Pancreas (tissue), 10 donors: ENCODE measurements around the gene ETS2. TPM values are rescaled to one million over a fixed set of nuclear protein-coding genes. Genes with fewer than 3 reads are reported as not detected.
A peak's percentile ranks its signal among the peaks of the same experiment; 100 is the strongest.

ENCODE experiments used
- ATAC-seq, 4 donors: fragments of 200-7000 bp; cut with Tn5 transposase; one replicate each; pipeline versions ENCODE4 v1.8.0 to v1.9.1; 2020; ENCODE audit warnings: mild to moderate bottlenecking in 4 of 4, moderate library complexity in 4 of 4
- DNase-seq, 6 donors: peaks; one replicate each; pipeline ENCODE4 v3.0.0-alpha.2; 2020
- FAIRE-seq: peaks from 2 replicates; lab custom pipeline; 2012; peaks lifted over from hg19 to GRCh38; lab: Jason Lieb, UNC
- H3K27ac ChIP-seq, 4 donors: fragments of 200-600 bp; sonication (generic); 1 replicate in 3 of 4; 2 replicates in 1 of 4; pipeline versions ENCODE4 v1.5.0 to v1.8.0; 2020
- H3K27me3 ChIP-seq, 4 donors: fragments of 200-600 bp; one replicate each; pipeline ENCODE4 v1.8.0; 2021
- H3K36me3 ChIP-seq, 3 donors: fragments of 200-600 bp; sonication (generic) in 1 of 3; one replicate each; pipeline versions ENCODE4 v1.5.0 to v1.8.0; 2020 to 2021
- H3K4me1 ChIP-seq, 3 donors: fragments of 200-600 bp; one replicate each; pipeline ENCODE4 v1.8.0; 2021
- H3K4me3 ChIP-seq, 4 donors: fragments of 200-600 bp; sonication (generic) in 2 of 4; one replicate each; pipeline versions ENCODE4 v1.5.0 to v1.8.0; 2020 to 2021
- H3K9me3 ChIP-seq, 4 donors: fragments of 200-600 bp; one replicate each; pipeline ENCODE4 v1.8.0; 2021
- WGBS, 2 donors: extraction: QIAGEN DNeasy Blood & Tissue Kit; methylation state at CpG; one replicate each; pipeline ENCODE4 v1.1.7; 2013; 5-methylcytosine and 5-hydroxymethylcytosine counted together
- intact Hi-C, 3 donors: fragments of 100-400 bp; cut with DNase I; formaldehyde crosslinking; loops; one replicate each; pipeline versions ENCODE4 v1.11.1 to v1.14.2; 2022
- polyA plus RNA-seq, 2 donors: library from polyadenylated mRNA; stranded (reverse); fragments of 200-250 nt; gene quantifications; one replicate each; pipeline ENCODE4 v1.2.3, GENCODE V29; 2013
- total RNA-seq, 6 donors: library from RNA; stranded (reverse); fragmentation: NEBNext Ultra II Directional in 4 of 6; extraction: Animal tissue kit (Norgen Biotek cat#: 25700) in 4 of 6; gene quantifications; one replicate each; pipeline versions ENCODE4 v1.2.1 to v1.2.4, GENCODE V29; 2021 to 2023
- TF ChIP-seq, protein P1 (sequence below), 4 donors: fragments of 200-600 bp; sonication (generic) in 3 of 4; IDR thresholded peaks; one replicate each; pipeline versions ENCODE4 v1.5.0 to v1.8.0; 2021; ENCODE audit warnings: antibody characterized with exemption in 4 of 4
- donor health status: healthy with polysubstance abuse.
- donor health status: DM: no; HTN: no; CAD: no; lungs with moderate emphysema.
- donor health status: DM: no; HTN: no; CAD: no.
- donor health status: control.
- donor health status: control.
- donor health status: Bipolar disorder and iron deficiency.
- donor health status: DM: yes; HTN: yes; CAD: no.
- donor health status: DM: no; HTN: no; CAD: no.
- donor health status: DM: no; HTN: no; CAD: no.
- donor health status: DM: yes; HTN: yes; CAD: no.

Gene ETS2
- total and polyA plus RNA-seq, 8 donors = 10.6 to 30.0 (median 17.9) TPM

GRCh38 chr21:38807986-38808385 lies 2.3 kb downstream of the ETS2 start:
- WGBS, 2 donors = 90 to 96% methylated on average over 5 of the region's 5 CpGs
- no peak for ATAC-seq
- intact Hi-C loops = loop anchor here in 1 of 3 donors (10.0 kb wide), 1 partner anchor 73 kb away; no protein-coding TSS in a partner anchor
- TF ChIP-seq, protein P1, sequence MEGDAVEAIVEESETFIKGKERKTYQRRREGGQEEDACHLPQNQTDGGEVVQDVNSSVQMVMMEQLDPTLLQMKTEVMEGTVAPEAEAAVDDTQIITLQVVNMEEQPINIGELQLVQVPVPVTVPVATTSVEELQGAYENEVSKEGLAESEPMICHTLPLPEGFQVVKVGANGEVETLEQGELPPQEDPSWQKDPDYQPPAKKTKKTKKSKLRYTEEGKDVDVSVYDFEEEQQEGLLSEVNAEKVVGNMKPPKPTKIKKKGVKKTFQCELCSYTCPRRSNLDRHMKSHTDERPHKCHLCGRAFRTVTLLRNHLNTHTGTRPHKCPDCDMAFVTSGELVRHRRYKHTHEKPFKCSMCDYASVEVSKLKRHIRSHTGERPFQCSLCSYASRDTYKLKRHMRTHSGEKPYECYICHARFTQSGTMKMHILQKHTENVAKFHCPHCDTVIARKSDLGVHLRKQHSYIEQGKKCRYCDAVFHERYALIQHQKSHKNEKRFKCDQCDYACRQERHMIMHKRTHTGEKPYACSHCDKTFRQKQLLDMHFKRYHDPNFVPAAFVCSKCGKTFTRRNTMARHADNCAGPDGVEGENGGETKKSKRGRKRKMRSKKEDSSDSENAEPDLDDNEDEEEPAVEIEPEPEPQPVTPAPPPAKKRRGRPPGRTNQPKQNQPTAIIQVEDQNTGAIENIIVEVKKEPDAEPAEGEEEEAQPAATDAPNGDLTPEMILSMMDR (IDR thresholded peaks at IDR 0.05) = no peak
- Histone ChIP-seq H3K9me3 (no peaks in the 10 kb centered on the region), H3K27ac (peak overlapping the region in 1 of 4 donors; percentile 87), H3K27me3 (no peaks in the 10 kb centered on the region), H3K4me3 (peak overlapping the region in 2 of 4 donors; percentile 67 to 87), H3K4me1 (no peaks in the 10 kb centered on the region), H3K36me3 (peaks cover 0 to under 1% (median 0%) of the 10 kb centered on the region in 3 donors)
- FAIRE-seq = no peak
- no peak for DNase-seq

DNA sequence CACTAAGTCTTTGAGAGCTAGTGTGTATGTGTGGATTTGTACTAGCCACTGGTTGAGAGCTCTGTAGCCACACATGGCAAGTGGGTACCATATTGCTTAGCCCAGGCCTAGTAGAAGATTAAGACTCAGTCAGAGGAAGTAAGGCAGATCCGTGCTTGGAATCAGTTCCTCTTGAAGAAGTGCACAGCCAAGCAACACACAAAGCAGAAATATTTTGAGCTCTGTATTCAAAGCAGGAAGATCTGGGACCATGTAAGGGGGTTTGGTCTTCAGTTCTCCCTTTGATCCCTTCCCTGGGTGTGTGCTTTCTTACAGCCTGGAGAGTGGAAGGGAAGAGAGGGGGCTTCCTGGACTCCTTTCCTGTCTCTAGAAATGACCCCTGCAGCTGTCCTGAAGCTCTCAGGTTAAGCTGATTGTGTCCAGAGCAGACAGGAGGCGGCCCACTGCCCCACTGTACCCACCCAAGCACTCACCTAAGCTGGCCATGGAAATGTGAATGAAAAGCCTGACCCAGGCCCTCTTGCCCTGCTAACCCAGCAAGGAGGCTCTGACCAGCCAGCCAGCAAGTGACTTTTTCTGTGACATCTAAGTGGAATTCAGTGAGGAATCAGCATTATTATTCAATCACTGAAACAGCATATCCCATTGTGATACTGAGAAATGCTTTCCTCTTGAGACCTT lies 3.6 kb downstream of the ETS2 start:
- H3K27me3 ChIP-seq = no peaks in the 10 kb centered on the region
- no peak for ATAC-seq
- no peak for FAIRE-seq
- no peaks in the 10 kb centered on the region for H3K9me3 ChIP-seq
- WGBS, 2 donors = 83 to 84% methylated on average over 2 of the region's 2 CpGs
- intact Hi-C loops = loop anchor here in 1 of 3 donors (10.0 kb wide), 1 partner anchor 75 kb away; no protein-coding TSS in a partner anchor
- no peak for DNase-seq
- no peak overlapping the region for H3K4me3 ChIP-seq
- peaks cover 8 to 9% (median 8%) of the 10 kb centered on the region in 3 donors for H3K36me3 ChIP-seq
- TF ChIP-seq, protein P1 (IDR thresholded peaks at IDR 0.05) = no peak
- no peaks in the 10 kb centered on the region for H3K4me1 ChIP-seq
- peak overlapping the region in 2 of 4 donors; percentile 10 to 15 for H3K27ac ChIP-seq

DNA sequence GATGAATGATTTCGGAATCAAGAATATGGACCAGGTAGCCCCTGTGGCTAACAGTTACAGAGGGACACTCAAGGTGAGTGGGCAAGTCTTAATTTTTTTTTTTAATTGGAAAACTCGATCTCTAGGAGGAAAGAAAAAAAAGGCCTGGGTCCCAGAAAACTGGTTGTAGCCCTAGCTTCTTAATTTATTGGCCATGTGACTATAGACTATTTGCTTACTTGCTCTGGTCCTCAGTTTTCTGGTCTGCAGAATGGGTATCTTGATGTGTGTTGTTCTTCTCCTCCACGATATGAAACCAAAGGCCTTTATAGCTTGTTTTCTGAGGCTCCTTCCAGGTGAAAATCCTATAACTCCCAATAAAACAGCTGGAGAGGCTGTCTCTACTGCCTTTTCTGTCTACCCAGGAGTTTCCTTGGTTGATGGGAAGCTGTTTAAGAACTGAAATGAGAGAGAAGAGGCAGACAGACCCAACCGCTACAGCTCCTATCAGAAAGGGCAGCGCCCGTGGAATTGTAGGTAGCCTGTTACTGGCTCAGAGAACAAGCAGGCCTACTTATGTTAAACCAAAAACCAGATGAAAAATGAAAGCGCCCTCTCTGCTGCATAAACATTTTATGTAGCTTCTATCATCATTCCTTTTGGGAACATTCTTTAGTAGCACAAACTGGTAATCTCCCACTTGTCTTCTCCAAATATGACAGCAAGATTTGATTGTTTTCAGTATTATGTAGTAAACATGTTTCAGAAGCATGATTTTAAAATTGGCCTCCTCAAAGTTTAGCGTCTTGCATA lies 4.5 kb downstream of the ETS2 start:
- Histone ChIP-seq H3K4me3 (no peak overlapping the region), H3K9me3 (no peaks in the 10 kb centered on the region), H3K36me3 (peaks cover 8 to 17% (median 15%) of the 10 kb centered on the region in 3 donors), H3K27me3 (no peaks in the 10 kb centered on the region), H3K4me1 (no peaks in the 10 kb centered on the region), H3K27ac (peak overlapping the region in 1 of 4 donors; percentile 15)
- FAIRE-seq (no peak), DNase-seq (no peak), ATAC-seq (no peak)
- 92 to 94% methylated on average over 8 of the region's 8 CpGs for WGBS, 2 donors
- TF ChIP-seq, protein P1 (IDR thresholded peaks at IDR 0.05) = no peak
- intact Hi-C loops = no loop called here

- intact Hi-C loops = no loop called here
- Histone ChIP-seq H3K27me3 (no peaks in the 10 kb centered on the region), H3K4me1 (no peaks in the 10 kb centered on the region), H3K27ac (no peak overlapping the region), H3K36me3 (peaks cover 8 to 19% (median 15%) of the 10 kb centered on the region in 3 donors), H3K4me3 (no peak overlapping the region), H3K9me3 (no peaks in the 10 kb centered on the region)
- FAIRE-seq = no peak
- 78 to 80% methylated on average over 5 of the region's 5 CpGs for WGBS, 2 donors
- DNase-seq = no peak
- ATAC-seq = no peak
- TF ChIP-seq, protein P1 (IDR thresholded peaks at IDR 0.05) = no peak
These were observed 5.1 kb downstream of the ETS2 start for GRCh38 chr21:38810826-38811164.
